ENCODE results near the gene KANK2. TPM values are rescaled to one million over a fixed set of nuclear protein-coding genes. Genes with fewer than 3 reads are reported as not detected.
A peak's percentile ranks its signal among the peaks of the same experiment; 100 is the strongest.
"Not testable (repeated sequence)": the region's sequence is repeated elsewhere in the genome, so short reads cannot be mapped to it uniquely, and the experiment has no call there.

The KANK2 gene
- total RNA-seq, 2 experiments from 2014 or later = 2.3 to 2.8 TPM

DNA sequence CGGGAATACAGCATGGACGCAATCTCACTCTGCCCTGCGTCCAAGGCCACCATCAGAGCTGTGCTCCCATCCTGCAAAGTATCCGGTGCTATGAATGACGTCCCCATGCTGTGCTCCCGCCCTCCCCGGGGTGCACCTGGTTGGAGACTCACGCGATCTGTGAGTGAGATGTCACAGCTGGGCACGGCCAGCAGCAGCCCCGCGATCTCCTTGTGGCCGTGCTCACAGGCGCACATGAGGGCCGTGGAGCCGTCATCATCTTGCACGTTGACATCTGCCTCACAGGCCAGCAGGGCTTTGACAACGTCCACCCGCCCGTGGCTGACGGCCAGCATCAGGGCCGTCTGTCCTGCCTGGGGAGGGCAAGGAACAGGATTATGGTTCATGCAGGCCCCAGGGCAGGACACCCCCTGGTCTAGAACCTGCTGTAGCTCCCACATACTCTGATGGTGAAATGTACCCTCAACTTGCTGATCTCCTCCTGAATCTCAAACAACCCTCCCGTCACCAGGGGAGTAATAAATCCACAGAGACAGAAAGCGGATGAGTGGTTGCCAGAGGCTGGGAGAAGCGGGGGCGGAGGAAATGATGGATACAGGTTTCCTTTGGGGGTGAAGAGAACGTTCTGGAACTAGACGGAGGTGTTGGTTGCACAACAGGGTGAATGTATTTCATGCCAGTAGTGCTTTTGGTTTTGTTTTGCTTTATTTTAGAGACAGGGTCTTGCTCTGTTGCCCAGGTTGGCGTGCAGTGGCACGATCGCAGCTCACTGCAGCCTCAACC, 27.3 kb downstream of the KANK2 start:
- CTCF ChIA-PET = no interaction called here
- no peaks in the 10 kb centered on the region for H3K9me3 Mint-ChIP-seq
- H3K36me3 Mint-ChIP-seq (ENCODE audit: low read depth) = no peaks in the 10 kb centered on the region
- no peak overlapping the region for H3K27ac Mint-ChIP-seq
- DNase-seq = no peak
- H3K27me3 Mint-ChIP-seq = no peaks in the 10 kb centered on the region
- no peak overlapping the region for H3K4me3 Mint-ChIP-seq
- no peaks in the 10 kb centered on the region for H3K4me1 Mint-ChIP-seq
- POLR2A ChIA-PET = no interaction called here

DNA sequence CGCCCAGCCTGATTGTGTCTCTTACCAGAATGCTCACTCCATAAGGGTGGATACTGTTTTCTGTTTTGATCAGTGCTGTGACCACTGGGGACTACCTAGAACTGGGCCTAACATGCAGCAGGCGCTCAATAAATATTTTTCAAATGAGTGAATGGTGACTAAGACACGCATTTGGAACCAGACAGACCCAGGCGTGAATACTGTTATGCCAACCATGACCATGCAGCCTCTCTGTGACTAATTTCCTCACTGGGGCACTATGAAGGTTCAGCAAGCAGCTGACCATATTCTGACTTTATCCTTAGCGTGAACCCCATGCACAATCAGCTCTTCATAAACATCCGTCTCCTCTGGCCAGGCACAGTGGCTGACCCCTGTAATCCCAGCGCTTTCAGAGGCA, 28.8 kb downstream of the KANK2 start:
- no peaks in the 10 kb centered on the region for H3K36me3 Mint-ChIP-seq (ENCODE audit: low read depth)
- no peaks in the 10 kb centered on the region for H3K4me1 Mint-ChIP-seq
- POLR2A ChIA-PET = interaction anchor here (1.7 kb wide), 1 partner anchor 13 kb away, joined by 5 read pairs; the partner anchor contains the start of gene SPC24
- H3K27ac Mint-ChIP-seq = no peak overlapping the region
- no peaks in the 10 kb centered on the region for H3K27me3 Mint-ChIP-seq
- H3K9me3 Mint-ChIP-seq = no peaks in the 10 kb centered on the region
- no peak overlapping the region for H3K4me3 Mint-ChIP-seq
- no peak for DNase-seq
- CTCF ChIA-PET = no interaction called here

DNA sequence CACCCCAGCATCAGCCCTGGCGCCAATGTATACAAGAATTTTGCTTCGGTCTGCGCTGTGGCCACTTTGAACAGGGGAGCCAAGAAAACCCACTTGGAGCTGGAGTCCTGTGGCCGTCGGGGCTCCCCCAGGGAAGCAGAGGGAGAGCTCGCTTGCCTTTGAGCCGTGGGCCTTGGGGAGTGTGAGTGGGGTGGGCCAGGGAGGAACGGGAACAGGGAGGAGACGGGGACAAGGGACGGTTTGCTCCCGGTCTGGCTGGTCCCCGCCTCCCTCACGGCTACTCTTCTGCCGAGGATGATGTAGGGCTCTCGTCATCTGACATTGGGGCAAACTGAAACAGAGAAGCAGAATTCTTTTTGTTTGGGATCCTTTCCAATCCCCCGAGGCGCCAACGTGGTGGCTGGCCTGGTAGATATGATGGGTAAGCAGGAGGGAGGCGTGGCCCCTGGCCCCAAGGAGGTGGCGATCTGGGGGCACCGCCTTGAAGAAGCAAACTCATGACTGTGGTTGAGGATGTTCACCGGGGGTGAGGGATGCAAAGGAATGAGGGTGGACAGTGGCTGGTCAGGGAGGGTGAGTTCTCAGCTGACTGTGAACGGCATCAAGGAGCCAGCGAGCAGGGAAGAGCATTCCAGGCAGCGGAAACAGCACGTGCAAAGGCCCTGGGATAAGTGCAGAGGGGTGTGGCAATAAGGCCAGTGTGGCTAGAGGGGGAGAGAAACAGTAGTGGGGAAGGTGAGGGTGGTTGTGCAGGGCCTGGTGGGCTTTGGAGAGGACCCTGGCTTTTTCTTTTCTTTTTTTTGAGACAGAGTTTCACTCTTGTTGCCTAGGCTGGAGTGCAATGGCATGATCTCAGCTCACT, 30.8 kb downstream of the KANK2 start:
- no peaks in the 10 kb centered on the region for H3K4me1 Mint-ChIP-seq
- POLR2A ChIA-PET = no interaction called here

DNA sequence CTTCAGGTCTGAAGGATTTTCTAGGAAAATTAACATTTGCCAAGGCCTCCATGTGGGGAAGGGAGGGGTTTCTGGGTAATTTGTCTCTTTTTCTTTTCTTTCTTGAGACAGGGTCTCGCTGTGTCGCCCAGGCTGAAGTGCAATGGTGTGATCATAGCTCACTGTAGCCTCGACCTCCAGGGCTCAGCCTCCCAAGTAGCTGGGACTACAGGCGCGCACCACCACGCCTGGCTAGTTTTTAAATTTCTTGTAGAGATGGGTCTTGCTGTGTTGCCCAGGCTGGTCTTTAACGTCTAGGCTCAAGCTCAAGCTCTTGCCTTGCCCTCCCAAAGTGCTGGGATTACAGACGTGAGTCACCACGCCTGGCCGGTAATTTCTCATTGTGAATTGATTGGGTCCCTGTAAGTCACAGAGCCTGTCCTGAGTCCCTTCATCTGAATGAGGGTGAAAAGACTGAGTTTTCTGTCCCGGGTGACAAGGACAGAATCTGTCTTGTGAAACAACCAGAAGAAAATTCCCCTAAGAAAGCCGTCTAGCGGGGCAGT, 31.8 kb downstream of the KANK2 start:
- H3K4me1 Mint-ChIP-seq = no peaks in the 10 kb centered on the region

More for the DNA sequence above, 30.8 kb downstream of the KANK2 start:
- H3K27me3 Mint-ChIP-seq = no peaks in the 10 kb centered on the region
- no peak for DNase-seq
- CTCF ChIA-PET = no interaction called here
- no peaks in the 10 kb centered on the region for H3K36me3 Mint-ChIP-seq (ENCODE audit: low read depth)
- H3K9me3 Mint-ChIP-seq = no peaks in the 10 kb centered on the region
- no peak overlapping the region for H3K27ac Mint-ChIP-seq
- no peak overlapping the region for H3K4me3 Mint-ChIP-seq

DNA sequence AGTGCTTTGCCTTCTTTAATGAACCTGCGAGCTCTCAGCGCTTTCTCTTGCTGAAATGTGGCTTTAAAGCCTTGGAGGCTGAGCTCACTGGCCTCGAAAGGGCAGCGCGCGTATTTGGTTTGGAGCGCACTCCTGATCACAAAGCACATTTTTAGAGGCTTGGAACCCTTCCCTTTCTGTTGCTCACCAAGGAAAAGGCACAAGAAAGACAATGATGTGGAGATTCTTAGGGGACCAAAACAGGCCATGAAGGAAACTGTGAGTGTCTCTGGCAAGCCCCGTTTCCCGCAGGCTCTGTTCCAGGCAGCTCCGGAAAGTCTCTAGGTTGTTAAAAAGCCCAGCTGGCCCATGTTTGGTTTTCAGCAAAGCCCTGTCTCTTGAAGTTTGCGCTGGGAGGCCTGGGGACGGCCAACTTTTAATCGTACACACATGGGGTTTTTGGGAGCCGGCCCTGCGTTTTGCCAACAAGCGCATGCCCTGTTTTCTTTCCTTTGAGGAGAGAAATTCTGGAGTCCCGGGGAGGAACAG, 32.4 kb downstream of the KANK2 start:
- no peaks in the 10 kb centered on the region for H3K36me3 Mint-ChIP-seq (ENCODE audit: low read depth)
- H3K27ac Mint-ChIP-seq = no peak overlapping the region
- H3K4me3 Mint-ChIP-seq = no peak overlapping the region
- DNase-seq = no peak
- no peaks in the 10 kb centered on the region for H3K9me3 Mint-ChIP-seq
- H3K27me3 Mint-ChIP-seq = peaks cover 3% of the 10 kb centered on the region
- no peaks in the 10 kb centered on the region for H3K4me1 Mint-ChIP-seq
- ChIA-PET CTCF (no interaction called here), POLR2A (interaction anchor here (0.6 to 1.4 kb wide), 2 partner anchors 10 to 131 kb away, joined by 3 read pairs; partner anchors contain the start of gene TSPAN16)

More for the DNA sequence above, 31.8 kb downstream of the KANK2 start:
- POLR2A ChIA-PET = no interaction called here
- Mint-ChIP-seq H3K36me3 (ENCODE audit: low read depth) (no peaks in the 10 kb centered on the region), H3K27me3 (no peaks in the 10 kb centered on the region), H3K4me3 (no peak overlapping the region), H3K27ac (no peak overlapping the region), H3K9me3 (no peaks in the 10 kb centered on the region)
- no peak for DNase-seq
- CTCF ChIA-PET = no interaction called here

DNA sequence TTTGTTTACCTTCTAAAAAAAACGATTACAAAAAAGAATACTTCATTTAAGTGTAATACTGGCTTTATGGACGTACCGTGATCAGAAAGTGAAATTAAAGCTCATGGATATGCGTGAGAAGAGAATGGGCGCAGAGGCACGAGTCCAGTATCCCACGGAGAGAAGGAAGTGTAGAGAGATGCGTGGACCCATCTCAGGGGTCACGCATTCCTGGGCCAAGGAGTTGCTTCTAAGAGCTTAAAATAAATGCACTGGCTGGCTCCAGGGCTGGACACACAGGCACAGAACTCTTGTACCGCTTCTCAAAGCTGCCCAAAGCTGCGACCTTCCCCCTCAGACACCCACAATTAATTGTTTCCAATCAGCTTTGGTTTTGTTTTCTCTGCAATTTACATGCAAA, 33.0 kb downstream of the KANK2 start:
- DNase-seq = no peak
- ChIA-PET CTCF (interaction anchor here (0.7 to 1.0 kb wide), 2 partner anchors 38 to 222 kb away, joined by 3 to 5 read pairs; no protein-coding TSS in a partner anchor), POLR2A (interaction anchor here (0.6 to 1.4 kb wide), 2 partner anchors 10 to 131 kb away, joined by 3 read pairs; partner anchors contain the start of gene TSPAN16)
- Mint-ChIP-seq H3K36me3 (ENCODE audit: low read depth) (no peaks in the 10 kb centered on the region), H3K9me3 (no peaks in the 10 kb centered on the region), H3K4me1 (no peaks in the 10 kb centered on the region), H3K27ac (no peak overlapping the region), H3K27me3 (peaks cover 3% of the 10 kb centered on the region), H3K4me3 (no peak overlapping the region)

DNA sequence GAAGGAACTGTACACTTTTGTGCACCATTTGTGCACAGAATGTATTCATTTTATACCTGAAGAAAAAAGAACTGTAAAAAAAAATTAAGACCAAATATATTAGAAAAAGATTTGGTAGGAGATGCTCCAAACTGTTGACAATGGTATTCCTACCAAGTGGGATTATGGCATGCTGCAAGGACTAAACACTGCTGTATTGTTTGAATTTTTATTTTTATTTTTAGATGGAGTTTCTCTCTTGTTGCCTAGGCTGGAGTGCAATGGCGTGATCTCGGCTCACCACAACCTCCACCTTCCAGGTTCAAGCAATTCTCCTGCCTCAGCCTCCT, 36.9 kb downstream of the KANK2 start:
- CTCF ChIA-PET; H3K27me3 Mint-ChIP-seq; H3K4me3 Mint-ChIP-seq; DNase-seq; H3K4me1 Mint-ChIP-seq; H3K9me3 Mint-ChIP-seq; H3K36me3 Mint-ChIP-seq (ENCODE audit: low read depth); H3K27ac Mint-ChIP-seq: not testable (repeated sequence)
- POLR2A ChIA-PET = interaction anchor here (0.7 kb wide), 1 partner anchor 162 kb away, joined by 3 read pairs; no protein-coding TSS in a partner anchor

DNA sequence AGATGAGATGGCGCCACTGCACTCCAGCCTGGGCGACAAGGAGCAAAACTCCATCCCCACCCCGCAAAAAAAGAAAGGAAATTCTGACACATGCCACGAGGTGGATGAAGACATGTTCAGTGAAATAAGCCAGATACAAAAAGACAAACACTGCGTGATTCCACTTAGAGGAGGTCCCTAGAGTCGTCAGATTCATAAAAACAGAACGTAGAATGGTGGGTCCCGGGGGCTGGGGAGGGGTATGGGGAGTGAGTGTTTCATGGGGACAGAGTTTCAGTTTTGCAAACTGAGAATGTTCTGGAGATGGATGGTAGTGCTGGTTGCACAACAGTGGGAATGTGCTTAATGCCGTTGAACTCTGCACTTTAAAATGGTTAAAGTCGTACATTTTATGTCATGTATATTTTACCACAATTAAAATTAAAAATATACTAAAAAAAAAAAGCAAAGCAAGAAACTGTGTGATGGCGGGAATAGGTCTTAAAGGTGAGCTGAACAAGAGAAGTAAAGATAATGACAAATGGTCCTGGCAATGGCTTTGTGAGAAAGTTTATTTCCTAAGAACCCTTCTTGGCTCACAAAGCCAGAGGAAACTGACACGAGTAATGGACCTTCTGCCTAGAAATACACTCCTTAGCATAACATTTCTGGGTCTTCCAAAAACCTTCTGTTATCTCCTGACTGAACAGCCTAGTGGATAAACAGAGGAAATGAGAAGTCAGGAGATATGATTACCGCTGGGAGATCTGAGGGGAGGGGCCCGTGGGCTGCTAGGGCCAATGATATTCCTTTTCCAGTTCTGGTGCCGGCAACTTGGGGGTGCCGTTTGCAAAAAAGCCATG, 37.5 kb downstream of the KANK2 start:
- Mint-ChIP-seq H3K27ac (no peak overlapping the region), H3K9me3 (no peaks in the 10 kb centered on the region), H3K4me3 (no peak overlapping the region), H3K4me1 (peaks cover 8% of the 10 kb centered on the region), H3K27me3 (peaks cover 3% of the 10 kb centered on the region), H3K36me3 (ENCODE audit: low read depth) (no peaks in the 10 kb centered on the region)
- DNase-seq = no peak
- CTCF ChIA-PET = no interaction called here
- POLR2A ChIA-PET = no interaction called here

DNA sequence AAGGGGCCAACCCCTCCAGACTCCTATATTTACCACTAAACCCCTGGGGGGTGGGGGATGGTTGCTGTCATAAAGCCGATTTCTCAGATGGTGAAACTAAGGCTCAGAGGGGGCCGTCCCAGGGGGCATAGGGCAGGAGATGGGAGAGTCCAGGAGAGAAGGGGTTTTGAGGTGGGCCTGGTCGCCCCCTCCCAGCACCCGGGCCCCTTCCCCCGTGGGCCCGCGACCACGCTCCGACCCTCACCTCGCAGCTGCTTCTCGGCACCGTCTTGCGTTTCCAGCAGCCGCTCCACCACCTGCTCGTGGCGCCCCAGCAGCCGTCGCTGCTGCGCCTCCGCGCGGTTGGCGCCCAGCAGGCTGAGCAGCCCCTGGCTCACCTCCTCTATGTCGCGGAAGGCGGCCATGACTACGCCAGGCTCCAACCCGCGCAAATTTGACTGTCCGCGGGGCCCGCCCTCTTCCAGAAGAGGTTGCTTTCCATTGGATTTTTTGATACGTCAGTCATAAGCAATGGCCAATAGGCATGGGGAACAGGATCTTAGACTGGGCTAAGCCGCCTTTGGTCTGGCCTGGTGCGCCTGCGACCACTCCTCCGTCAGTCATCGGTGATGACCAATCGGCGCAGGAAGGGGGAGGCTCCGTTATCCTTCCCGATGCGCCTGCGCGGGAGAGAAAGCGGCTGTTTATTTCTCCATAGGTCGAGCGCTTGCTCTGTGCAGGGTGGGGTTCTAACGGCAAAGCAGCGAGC, 41.8 kb downstream of the KANK2 start, which contains the start of gene SPC24:
TSS of gene SPC24 (minus strand) at position 410 of the 748 bp plus-strand sequence. CDS start at position 404, 6 bp downstream.
- Mint-ChIP-seq H3K4me3 (peak within 1 kb of the TSS; percentile 80), H3K27ac (peak within 1 kb of the TSS; percentile 92), H3K36me3 (ENCODE audit: low read depth) (peaks cover 20% of the 10 kb centered on the region), H3K9me3 (no peaks in the 10 kb centered on the region), H3K27me3 (peaks cover 3% of the 10 kb centered on the region), H3K4me1 (peaks cover 31% of the 10 kb centered on the region)
- ChIA-PET CTCF (interaction anchor here (0.7 to 2.8 kb wide), 6 partner anchors 17 to 181 kb away, joined by 3 to 11 read pairs (median 3); no protein-coding TSS in a partner anchor), POLR2A (interaction anchor here (0.7 to 2.4 kb wide), 23 partner anchors 9 to 364 kb away, joined by 3 to 21 read pairs (median 5); partner anchors contain the start of genes CCDC159, ELAVL3, KANK2 and LDLR)
- peak; percentile 96 for DNase-seq

DNA sequence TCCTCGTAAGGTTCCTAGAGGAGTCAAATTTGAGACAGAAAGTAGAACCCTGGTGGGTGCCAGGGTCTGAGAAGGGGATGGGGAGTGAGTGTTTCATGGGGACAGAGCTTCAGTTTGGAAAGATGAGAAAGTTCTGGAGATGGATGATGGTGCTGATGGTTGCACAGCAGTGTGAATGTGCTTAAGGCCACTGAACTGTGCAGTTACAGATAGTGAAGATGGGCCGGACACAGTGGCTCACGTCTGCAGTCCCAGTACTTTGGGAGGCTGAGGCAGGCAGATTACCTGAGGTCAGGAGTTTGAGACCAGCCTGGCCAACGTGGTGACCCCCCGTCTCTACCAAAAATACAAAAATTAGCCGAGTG, 42.7 kb downstream of the KANK2 start:
- H3K36me3 Mint-ChIP-seq (ENCODE audit: low read depth) = peaks cover 20% of the 10 kb centered on the region
- DNase-seq = no peak
- ChIA-PET POLR2A (interaction anchor here (0.7 to 2.4 kb wide), 15 partner anchors 9 to 326 kb away, joined by 3 to 21 read pairs (median 5); partner anchors contain the start of genes ELAVL3, KANK2, LDLR and SMARCA4), CTCF (interaction anchor here (0.6 to 2.8 kb wide), 5 partner anchors 18 to 1572 kb away, joined by 3 to 11 read pairs (median 3); no protein-coding TSS in a partner anchor)
- H3K4me3 Mint-ChIP-seq = peak overlapping the region; percentile 80
- peak overlapping the region; percentile 92 for H3K27ac Mint-ChIP-seq
- H3K4me1 Mint-ChIP-seq = peaks cover 31% of the 10 kb centered on the region
- no peaks in the 10 kb centered on the region for H3K27me3 Mint-ChIP-seq
- H3K9me3 Mint-ChIP-seq = no peaks in the 10 kb centered on the region

DNA sequence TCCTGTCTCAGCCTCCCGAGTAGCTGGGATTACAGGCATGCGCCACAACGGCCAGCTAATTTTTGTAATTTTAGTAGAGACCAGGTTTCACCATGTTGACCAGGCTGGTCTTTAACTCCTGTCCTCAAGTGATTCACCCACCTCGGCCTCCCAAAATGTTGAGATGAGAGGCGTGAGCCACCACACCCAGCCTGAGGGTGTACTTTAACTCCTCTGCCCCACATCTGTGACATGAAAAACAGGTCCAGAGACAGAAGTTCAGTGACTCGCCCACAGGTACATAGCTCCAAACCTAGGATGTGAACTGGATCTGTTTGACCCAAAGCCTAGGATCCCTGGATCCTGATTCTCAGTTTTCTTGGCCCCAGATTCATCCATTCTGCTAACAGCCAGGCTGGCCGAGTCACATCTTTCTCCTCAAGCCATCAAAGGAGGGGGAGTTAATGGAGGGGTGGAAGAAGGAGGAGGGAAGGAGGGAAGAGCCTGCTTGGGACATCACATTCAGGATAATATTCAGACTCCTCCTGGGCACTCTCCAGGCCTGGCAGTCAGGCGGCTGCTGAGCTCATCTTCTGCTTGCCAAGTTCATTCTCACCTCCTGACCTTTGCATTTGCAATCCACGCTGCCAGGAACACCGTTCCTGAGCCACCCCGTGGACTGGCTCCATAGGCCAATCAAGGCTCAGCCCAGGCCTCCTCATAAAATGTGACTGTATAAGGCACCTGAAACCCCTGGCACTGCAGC, 44.9 kb downstream of the KANK2 start:
- DNase-seq = no peak
- Mint-ChIP-seq H3K9me3 (no peaks in the 10 kb centered on the region), H3K4me3 (no peak overlapping the region), H3K36me3 (ENCODE audit: low read depth) (peaks cover 35% of the 10 kb centered on the region), H3K27me3 (no peaks in the 10 kb centered on the region), H3K27ac (no peak overlapping the region), H3K4me1 (peaks cover 31% of the 10 kb centered on the region)
- POLR2A ChIA-PET = no interaction called here
- CTCF ChIA-PET = interaction anchor here (0.6 to 1.3 kb wide), 3 partner anchors 27 to 442 kb away, joined by 3 read pairs; no protein-coding TSS in a partner anchor

Data from activated CD4-positive, alpha-beta memory T cell treated with anti-CD3 and anti-CD28 coated beads, Interleukin-2, amount 10 ng/mL, durations not matched to agents 7 days and 5 days (primary cell).